ENCODE results near the gene COL13A1. TPM values are rescaled to one million over a fixed set of nuclear protein-coding genes. Genes with fewer than 3 reads are reported as not detected.
A peak's percentile ranks its signal among the peaks of the same experiment; 100 is the strongest.

COL13A1 gene
- total and polyA plus RNA-seq, 2 of the 8 experiments (the other 6 are each of a cell fraction or from before 2014, with no cell fraction given): 2.6 to 5.2 TPM

GRCh38 chr10:69918036-69918435 is 116.3 kb downstream of the COL13A1 start:
- no peak overlapping the region for H3K27ac ChIP-seq (ENCODE audit: low read depth, low read length)
- no peak overlapping the region for H2BK20ac ChIP-seq (ENCODE audit: low read length)
- H3K4me3 ChIP-seq (ENCODE audit: extremely low read depth in 1 of 4, insufficient read depth in 2 of 4, low read depth in 3 of 4, low read length in 4 of 4): no peak overlapping the region
- H4K91ac ChIP-seq (replicated peaks; ENCODE audit: insufficient read length, low read length): no peak overlapping the region
- H3K23me2 ChIP-seq (ENCODE audit: low read depth, low read length): no peaks in the 10 kb centered on the region
- H3K4me1 ChIP-seq (replicated peaks in 1 of 4; ENCODE audit: control insufficient read depth in 3 of 4, insufficient read depth in 4 of 4, low read length in 3 of 4): peaks cover 0 to 5% (median 2%) of the 10 kb centered on the region in 4 experiments; a peak in 4 of 7 replicates
- no peak overlapping the region for H2BK12ac ChIP-seq (ENCODE audit: low read depth, low read length)
- TF ChIP-seq TCF12 (IDR thresholded peaks at IDR 0.05; ENCODE audit: low read depth, low read length): no peak
- TF ChIP-seq GABPA (IDR thresholded peaks at IDR 0.05; ENCODE audit: borderline replicate concordance, insufficient read depth, low read length): no peak
- peak in 1 of 2 experiments; percentile 33; a peak in 2 of 4 replicates for TF ChIP-seq RAD21 (IDR thresholded peaks at IDR 0.05 in 1 of 2, conservative IDR thresholded peaks at IDR 0.05 in 1 of 2; ENCODE audit: low read depth in 2 of 2, low read length in 2 of 2)
- no peak for TF ChIP-seq TEAD4 (IDR thresholded peaks at IDR 0.05; ENCODE audit: low read depth, low read length)
- TF ChIP-seq HDAC6 (IDR thresholded peaks at IDR 0.05; ENCODE audit: low read depth, low read length): no peak
- no peak for TF ChIP-seq CBX5 (IDR thresholded peaks at IDR 0.05; ENCODE audit: low read depth, low read length)
- TF ChIP-seq CTCF (IDR thresholded peaks at IDR 0.05; ENCODE audit: control extremely low read depth in 1 of 3, insufficient read depth in 1 of 3, low read depth in 1 of 3, low read length in 3 of 3): peak in 2 of 3 experiments; percentile 6 to 51; a peak in 3 of 4 replicates
- TF ChIP-seq ASH2L (IDR thresholded peaks at IDR 0.05; ENCODE audit: low read length): no peak
- TF ChIP-seq BCL11A (IDR thresholded peaks at IDR 0.05; ENCODE audit: low read depth in 2 of 2, low read length in 2 of 2): no peak
- H3K9me3 ChIP-seq (ENCODE audit: insufficient read depth in 2 of 2, low read depth in 1 of 2, low read length in 1 of 2): no peaks in the 10 kb centered on the region
- H4K8ac ChIP-seq (ENCODE audit: extremely low read depth, insufficient read depth, low read length): no peak overlapping the region
- no peak overlapping the region for H3K23ac ChIP-seq (ENCODE audit: insufficient read length)
- no peaks in the 10 kb centered on the region for H3K36me3 ChIP-seq (ENCODE audit: control insufficient read depth in 2 of 4, insufficient read depth in 4 of 4, low read length in 3 of 4)
- 44% methylated on average over 8 of the region's 12 CpGs; no CpG with 5 or more reads in 1 of the 2 experiments for WGBS, 2 experiments (ENCODE audit: extremely low coverage in 1 of 2, insufficient coverage in 1 of 2, insufficient read length in 1 of 2, insufficient replicate concordance in 2 of 2, low coverage in 1 of 2, low lambda C conversion rate in 2 of 2, missing lambda C conversion rate in 1 of 2)
- H3K79me2 ChIP-seq (ENCODE audit: control insufficient read depth in 1 of 2, insufficient read depth in 2 of 2, low read length in 2 of 2): no peaks in the 10 kb centered on the region
- ChIA-PET CTCF (ENCODE audit: partially characterized antibody) (interaction anchor here (0.6 to 14.1 kb wide), 30 partner anchors 8 to 1231 kb away, joined by 3 to 321 read pairs (median 4); no protein-coding TSS in a partner anchor), POLR2A (ENCODE audit: partially characterized antibody) (interaction anchor here (0.6 to 1.6 kb wide), 3 partner anchors 22 to 219 kb away, joined by 3 to 4 read pairs (median 4); no protein-coding TSS in a partner anchor)
- H2AFZ ChIP-seq (ENCODE audit: low read length): no peak overlapping the region
- no peak overlapping the region for H2BK120ac ChIP-seq (replicated peaks; ENCODE audit: low read depth, low read length)
- H4K20me1 ChIP-seq (replicated peaks in 1 of 2; ENCODE audit: control insufficient read depth in 1 of 2, insufficient read depth in 2 of 2, low read length in 2 of 2): no peaks in the 10 kb centered on the region
- H2BK5ac ChIP-seq (ENCODE audit: low read depth, low read length): no peak overlapping the region
- H3K14ac ChIP-seq (ENCODE audit: insufficient read length): no peak overlapping the region
- no peak overlapping the region for H2AK5ac ChIP-seq (ENCODE audit: low read depth, low read length)
- no peak overlapping the region for H2BK15ac ChIP-seq (ENCODE audit: low read length)
- DNase-seq (ENCODE audit: low read depth in 1 of 2, low spot score in 2 of 2): no peak
- H3K4me2 ChIP-seq (ENCODE audit: insufficient read depth in 1 of 2, low read depth in 2 of 2, low read length in 2 of 2): no peak overlapping the region
- H3K79me1 ChIP-seq (ENCODE audit: low read depth, low read length): no peaks in the 10 kb centered on the region
- no peak overlapping the region for H4K5ac ChIP-seq (ENCODE audit: insufficient read length, low read depth, low read length)
- no peak overlapping the region for H3K56ac ChIP-seq (replicated peaks; ENCODE audit: insufficient read length, low read depth, low read length)
- FAIRE-seq: no peak
- no peak overlapping the region for H3K18ac ChIP-seq (ENCODE audit: extremely low read depth, low read length)
- no peak overlapping the region for H3K4ac ChIP-seq (replicated peaks; ENCODE audit: insufficient read length, low read depth, low read length)
- peaks cover 0 to 3% (median 0%) of the 10 kb centered on the region in 4 experiments; a peak in 1 of 7 replicates for H3K27me3 ChIP-seq (replicated peaks in 1 of 4; ENCODE audit: control insufficient read depth in 3 of 4, extremely low read depth in 1 of 4, insufficient read depth in 3 of 4, low read length in 3 of 4)
- H3K9ac ChIP-seq (replicated peaks in 1 of 4; ENCODE audit: extremely low read depth in 1 of 4, low read depth in 3 of 4, low read length in 3 of 4): no peak overlapping the region

Data from H1 (cell line).